Liver (tissue), 9 donors: ENCODE data around the gene XYLT1. TPM values are rescaled to one million over a fixed set of nuclear protein-coding genes. Genes with fewer than 3 reads are reported as not detected.

Experiments used
- DNase-seq: peaks from one replicate; pipeline ENCODE4 v3.0.0-alpha.2; 2017; ENCODE audit warnings: low spot score
- H3K27ac ChIP-seq, 2 donors: one replicate each; pipeline ENCODE4 v1.7.0; 2013; ENCODE audit warnings: inconsistent platforms in 2 of 2, low read length in 2 of 2, control low read depth in 1 of 2, low read depth in 1 of 2, mild to moderate bottlenecking in 1 of 2
- H3K27me3 ChIP-seq, 4 donors: one replicate each; pipeline versions ENCODE4 v1.6.1 to v1.7.0; 2013; ENCODE audit warnings: low read length in 3 of 4, inconsistent platforms in 1 of 4, mild to moderate bottlenecking in 1 of 4, moderate library complexity in 1 of 4; ENCODE audit not compliant: control insufficient read depth in 4 of 4, insufficient read depth in 4 of 4
- H3K36me3 ChIP-seq, 4 donors: one replicate each; pipeline versions ENCODE4 v1.6.1 to v1.7.0; 2013; ENCODE audit warnings: low read length in 3 of 4, mild to moderate bottlenecking in 3 of 4, low read depth in 1 of 4, moderate library complexity in 1 of 4; ENCODE audit not compliant: control insufficient read depth in 4 of 4, insufficient read depth in 3 of 4
- H3K4me1 ChIP-seq, 4 donors: one replicate each; pipeline versions ENCODE4 v1.6.1 to v1.7.0; 2013; ENCODE audit warnings: low read length in 3 of 4, mild to moderate bottlenecking in 3 of 4, moderate library complexity in 1 of 4; ENCODE audit not compliant: control insufficient read depth in 4 of 4, insufficient read depth in 4 of 4
- H3K4me3 ChIP-seq, 3 donors: one replicate each; pipeline versions ENCODE4 v1.6.1 to v1.7.0; 2013; ENCODE audit warnings: low read length in 3 of 3, control low read depth in 1 of 3, low read depth in 1 of 3, mild to moderate bottlenecking in 1 of 3
- H3K9ac ChIP-seq, 2 donors: one replicate each; pipeline ENCODE4 v1.7.0; 2013; ENCODE audit warnings: low read length in 2 of 2, mild to moderate bottlenecking in 2 of 2, moderate library complexity in 2 of 2, control low read depth in 1 of 2, low read depth in 1 of 2
- H3K9me3 ChIP-seq, 4 donors: one replicate each; pipeline versions ENCODE4 v1.6.1 to v1.7.0; 2013; ENCODE audit warnings: low read length in 3 of 4; ENCODE audit not compliant: control insufficient read depth in 4 of 4
- ATF3 ChIP-seq: IDR thresholded peaks from 2 replicates; pipeline ENCODE4 v1.6.1; 2016; ENCODE audit warnings: antibody characterized with exemption
- CTCF ChIP-seq: fragments of 150-350 bp; IDR thresholded peaks from 2 replicates; pipeline ENCODE4 v1.5.1; 2017; ENCODE audit warnings: improper control_type of control experiment, low read depth, low read length; ENCODE audit not compliant: missing input control
- EGR1 ChIP-seq, 2 donors: IDR thresholded peaks; 2 replicates each; pipeline ENCODE4 v1.6.1; 2016 to 2018; ENCODE audit warnings: antibody characterized with exemption in 2 of 2, low read depth in 2 of 2
- FOXA1 ChIP-seq: IDR thresholded peaks from 2 replicates; pipeline ENCODE4 v1.6.1; 2016; ENCODE audit warnings: antibody characterized with exemption
- FOXA2 ChIP-seq: IDR thresholded peaks from 2 replicates; pipeline ENCODE4 v1.6.1; 2016; ENCODE audit warnings: antibody characterized with exemption
- HNF4A ChIP-seq, 2 donors: conservative IDR thresholded peaks; 2 replicates each; pipeline ENCODE4 v1.6.1; 2016; ENCODE audit warnings: antibody characterized with exemption in 2 of 2, mild to moderate bottlenecking in 2 of 2
- HNF4G ChIP-seq: IDR thresholded peaks from 2 replicates; pipeline ENCODE4 v1.6.1; 2016; ENCODE audit warnings: antibody characterized with exemption
- JUND ChIP-seq, 2 donors: IDR thresholded peaks; 2 replicates each; pipeline ENCODE4 v1.6.1; 2016; ENCODE audit warnings: antibody characterized with exemption in 2 of 2
- MAX ChIP-seq: IDR thresholded peaks from 2 replicates; pipeline ENCODE4 v1.6.1; 2016; ENCODE audit warnings: antibody characterized with exemption
- NR2F2 ChIP-seq: IDR thresholded peaks from 2 replicates; pipeline ENCODE4 v1.6.1; 2016; ENCODE audit warnings: antibody characterized with exemption
- RAD21 ChIP-seq, 2 donors: IDR thresholded peaks; 2 replicates each; pipeline ENCODE4 v1.6.1; 2016; ENCODE audit warnings: antibody characterized with exemption in 2 of 2, mild to moderate bottlenecking in 2 of 2
- REST ChIP-seq: IDR thresholded peaks from 2 replicates; pipeline ENCODE4 v1.6.1; 2016; ENCODE audit warnings: antibody characterized with exemption, mild to moderate bottlenecking
- RXRA ChIP-seq, 2 donors: IDR thresholded peaks; 2 replicates each; pipeline ENCODE4 v1.6.1; 2017 to 2018; ENCODE audit warnings: antibody characterized with exemption in 2 of 2, mild to moderate bottlenecking in 1 of 2
- SP1 ChIP-seq: IDR thresholded peaks from 2 replicates; pipeline ENCODE4 v1.6.1; 2018; ENCODE audit warnings: antibody characterized with exemption, mild to moderate bottlenecking
- TAF1 ChIP-seq: conservative IDR thresholded peaks from 2 replicates; pipeline ENCODE4 v1.6.1; 2016; ENCODE audit warnings: antibody characterized with exemption, mild to moderate bottlenecking
- YY1 ChIP-seq: IDR thresholded peaks from 2 replicates; pipeline ENCODE4 v1.6.1; 2016; ENCODE audit warnings: antibody characterized with exemption, mild to moderate bottlenecking
- ZBTB33 ChIP-seq: IDR thresholded peaks from 2 replicates; pipeline ENCODE4 v1.6.1; 2016; ENCODE audit warnings: antibody characterized with exemption
- WGBS: extraction: QIAGEN DNeasy Blood & Tissue Kit; methylation state at CpG from one replicate; pipeline ENCODE4 v1.1.7; 2013; 5-methylcytosine and 5-hydroxymethylcytosine counted together
- polyA plus RNA-seq, 2 donors: library from polyadenylated mRNA; stranded (reverse) in 1 of 2; unstranded in 1 of 2; fragments of 200-250 nt in 1 of 2; fragments of >200 nt in 1 of 2; fragmentation: Nextera tagmentation in 1 of 2; extraction: Ambion mirVana in 1 of 2; gene quantifications; one replicate each; pipeline versions ENCODE4 v1.2.1 to v1.2.3, GENCODE V29; 2013 to 2015
- total RNA-seq, 2 donors: library from RNA; depleted of rRNA; stranded (reverse); fragments of >200 nt; gene quantifications; one replicate each; pipeline ENCODE4 v1.2.3, GENCODE V29; 2014
- donor health status: healthy.
- donor health status: healthy.
- donor health status: healthy.
- donor health status: healthy.
- donor health status: healthy.

The XYLT1 gene
- total and polyA plus RNA-seq, 4 donors = 0.25 to 2.3 (median 0.53) TPM

GRCh38 chr16:17162560-17162959 is 308.2 kb downstream of the XYLT1 start:
- no peak for TF ChIP-seq NR2F2
- no peak for TF ChIP-seq HNF4A (conservative IDR thresholded peaks at IDR 0.05)
- TF ChIP-seq JUND (IDR thresholded peaks at IDR 0.05) = no peak
- no peak for TF ChIP-seq EGR1 (IDR thresholded peaks at IDR 0.05; ENCODE audit: low read depth in 2 of 2)
- no peak for TF ChIP-seq RAD21 (IDR thresholded peaks at IDR 0.05)
- TF ChIP-seq YY1 = no peak
- TF ChIP-seq REST = no peak
- TF ChIP-seq RXRA (IDR thresholded peaks at IDR 0.05) = no peak
- no peak for TF ChIP-seq MAX
- no peak for TF ChIP-seq TAF1
- TF ChIP-seq HNF4G = no peak
- no peak for TF ChIP-seq ATF3
- TF ChIP-seq CTCF = no peak
- TF ChIP-seq ZBTB33 = no peak
- no peak for TF ChIP-seq FOXA1
- TF ChIP-seq SP1 = no peak
- Histone ChIP-seq H3K9ac (no peak overlapping the region), H3K4me1 (no peaks in the 10 kb centered on the region), H3K4me3 (no peak overlapping the region), H3K36me3 (no peaks in the 10 kb centered on the region), H3K27me3 (no peaks in the 10 kb centered on the region), H3K9me3 (no peaks in the 10 kb centered on the region), H3K27ac (no peak overlapping the region)
- DNase-seq = no peak
- 82% methylated on average over 3 of the region's 3 CpGs for WGBS

- H3K4me1 ChIP-seq = no peaks in the 10 kb centered on the region
- H3K27ac ChIP-seq = no peak overlapping the region
- H3K4me3 ChIP-seq = no peak overlapping the region
- H3K9ac ChIP-seq = no peak overlapping the region
- no peaks in the 10 kb centered on the region for H3K9me3 ChIP-seq
- no peak for DNase-seq
- WGBS = 58% methylated on average over 17 of the region's 17 CpGs
- no peaks in the 10 kb centered on the region for H3K27me3 ChIP-seq
- H3K36me3 ChIP-seq = no peaks in the 10 kb centered on the region
- TF ChIP-seq ZBTB33 = no peak
- no peak for TF ChIP-seq RXRA (IDR thresholded peaks at IDR 0.05)
- no peak for TF ChIP-seq JUND (IDR thresholded peaks at IDR 0.05)
- no peak for TF ChIP-seq ATF3
- TF ChIP-seq FOXA2 = no peak
- no peak for TF ChIP-seq TAF1
- no peak for TF ChIP-seq CTCF
- no peak for TF ChIP-seq EGR1 (IDR thresholded peaks at IDR 0.05; ENCODE audit: low read depth in 2 of 2)
Observed at GRCh38 chr16:17160920-17161431, 309.8 kb downstream of the XYLT1 start.
